Middle frontal gyrus (tissue), 1 donor: ENCODE measurements around the gene CDH22.

Experiments used
- DNase-seq: peaks from one replicate; pipeline ENCODE4 v3.0.0-alpha.2; 2015; ENCODE audit warnings: low spot score; ENCODE audit errors: extremely low spot score

Gene CDH22

GRCh38 chr20:46303176-46303956, 4.9 kb downstream of the CDH22 start:
- no peak for DNase-seq

- DNase-seq = no peak
Measured at GRCh38 chr20:46302106-46302505, 6.2 kb downstream of the CDH22 start.

- no peak for DNase-seq
Measured at GRCh38 chr20:46300281-46300680, 8.0 kb downstream of the CDH22 start.

- DNase-seq = no peak
Measured at GRCh38 chr20:46299078-46299477, 9.2 kb downstream of the CDH22 start.

GRCh38 chr20:46298374-46298773, 9.9 kb downstream of the CDH22 start:
- no peak for DNase-seq

GRCh38 chr20:46296526-46297250, 11.6 kb downstream of the CDH22 start:
- DNase-seq = no peak

GRCh38 chr20:46293084-46293483, 15.2 kb downstream of the CDH22 start:
- no peak for DNase-seq

- no peak for DNase-seq
Measured at GRCh38 chr20:46291401-46291800, 16.9 kb downstream of the CDH22 start.

GRCh38 chr20:46289432-46289831, 18.9 kb downstream of the CDH22 start:
- no peak for DNase-seq

GRCh38 chr20:46286977-46287376, 21.3 kb downstream of the CDH22 start:
- no peak for DNase-seq

GRCh38 chr20:46286382-46286781, 21.9 kb downstream of the CDH22 start:
- DNase-seq = no peak

- DNase-seq = no peak
Measured at GRCh38 chr20:46285740-46286139, 22.6 kb downstream of the CDH22 start.

GRCh38 chr20:46285072-46285471, 23.2 kb downstream of the CDH22 start:
- no peak for DNase-seq

- DNase-seq = no peak
Measured at GRCh38 chr20:46284040-46284427, 24.3 kb downstream of the CDH22 start.

GRCh38 chr20:46283426-46284039, 24.8 kb downstream of the CDH22 start:
- DNase-seq = no peak

- DNase-seq = no peak
Measured at GRCh38 chr20:46282669-46283068, 25.6 kb downstream of the CDH22 start.

- no peak for DNase-seq
Measured at GRCh38 chr20:46279103-46279502, 29.2 kb downstream of the CDH22 start.

GRCh38 chr20:46277602-46278001, 30.7 kb downstream of the CDH22 start:
- DNase-seq = no peak

GRCh38 chr20:46276531-46276930, 31.8 kb downstream of the CDH22 start:
- DNase-seq = no peak

GRCh38 chr20:46275091-46275490, 33.2 kb downstream of the CDH22 start:
- no peak for DNase-seq

GRCh38 chr20:46273717-46274116, 34.6 kb downstream of the CDH22 start:
- no peak for DNase-seq

- DNase-seq = no peak
Measured at GRCh38 chr20:46272389-46273047, 35.8 kb downstream of the CDH22 start.
